Keratinocyte (primary cell): Measurements from ENCODE around the gene TNFRSF4. TPM values are rescaled to one million over a fixed set of nuclear protein-coding genes. Genes with fewer than 3 reads are reported as not detected.

ENCODE experiments used
- DNase-seq: peaks from one replicate; pipeline ENCODE4 v3.0.0-alpha.2; 2011; ENCODE audit warnings: low read depth, missing footprints, low spot score
- FAIRE-seq: peaks from 2 replicates; lab custom pipeline; 2011; peaks lifted over from hg19 to GRCh38; lab: Jason Lieb, UNC
- H2AFZ ChIP-seq: 2 replicates; pipeline ENCODE4 v1.6.0; 2012; ENCODE audit warnings: low read length, control low read depth, inconsistent platforms; ENCODE audit not compliant: control insufficient read depth
- H3K27ac ChIP-seq: 2 replicates; pipeline ENCODE4 v1.5.1; 2011; ENCODE audit warnings: low read length; ENCODE audit not compliant: control insufficient read depth, insufficient read depth
- H3K27me3 ChIP-seq: 3 replicates; pipeline ENCODE4 v1.6.0; 2011; ENCODE audit warnings: low read length; ENCODE audit not compliant: control insufficient read depth, insufficient read depth; ENCODE audit errors: extremely low read depth
- H3K36me3 ChIP-seq, 2 experiments: 2 replicates in 1 of 2; 3 replicates in 1 of 2; pipeline ENCODE4 v1.5.1; 2011; ENCODE audit warnings: low read length in 2 of 2, mild to moderate bottlenecking in 1 of 2; ENCODE audit not compliant: control insufficient read depth in 2 of 2, insufficient read depth in 2 of 2; ENCODE audit errors: extremely low read depth in 1 of 2
- H3K4me1 ChIP-seq: 3 replicates; pipeline ENCODE4 v1.5.1; 2011; ENCODE audit warnings: low read length; ENCODE audit not compliant: control insufficient read depth, insufficient read depth; ENCODE audit errors: extremely low read depth
- H3K4me2 ChIP-seq: 3 replicates; pipeline ENCODE4 v1.6.0; 2011; ENCODE audit warnings: low read depth, low read length; ENCODE audit not compliant: control insufficient read depth, insufficient read depth; ENCODE audit errors: extremely low read depth
- H3K4me3 ChIP-seq, 3 experiments: fragments of 200-600 bp in 1 of 3; sonication (generic) in 1 of 3; 2 replicates in 2 of 3; 3 replicates in 1 of 3; pipeline ENCODE4 v1.5.1; 2011 to 2016; ENCODE audit warnings: low read length in 3 of 3, mild to moderate bottlenecking in 3 of 3, control low read depth in 2 of 3, inconsistent platforms in 1 of 3, low read depth in 1 of 3, mixed read lengths in 1 of 3, mixed run types in 1 of 3, moderate library complexity in 1 of 3; ENCODE audit not compliant: control insufficient read depth in 2 of 3, insufficient read depth in 2 of 3; ENCODE audit errors: extremely low read depth in 1 of 3
- H3K79me2 ChIP-seq: 2 replicates; pipeline ENCODE4 v1.6.0; 2012; ENCODE audit warnings: low read length; ENCODE audit not compliant: control insufficient read depth, insufficient read depth
- H3K9ac ChIP-seq: 3 replicates; pipeline ENCODE4 v1.6.0; 2011; ENCODE audit warnings: low read length; ENCODE audit not compliant: control insufficient read depth, insufficient read depth; ENCODE audit errors: extremely low read depth
- H3K9me1 ChIP-seq: 3 replicates; pipeline ENCODE4 v1.6.0; 2011; ENCODE audit warnings: low read length; ENCODE audit not compliant: control insufficient read depth, insufficient read depth; ENCODE audit errors: extremely low read depth
- H3K9me3 ChIP-seq: 2 replicates; pipeline ENCODE4 v1.5.1; 2012; ENCODE audit warnings: low read depth, low read length; ENCODE audit not compliant: control insufficient read depth
- H4K20me1 ChIP-seq: 3 replicates; pipeline ENCODE4 v1.6.0; 2011; ENCODE audit warnings: low read length; ENCODE audit not compliant: control insufficient read depth, insufficient read depth; ENCODE audit errors: extremely low read depth
- EZH2 ChIP-seq: IDR thresholded peaks from one replicate; pipeline ENCODE4 v1.6.1; 2012; ENCODE audit warnings: inconsistent platforms, mild to moderate bottlenecking, low read length, moderate library complexity
- dilution Hi-C: fragments of 300-500 bp; cut with MboI; formaldehyde crosslinking; loops from one replicate; pipeline ENCODE4 v1.7.0; 2020; ENCODE audit warnings: low sequenced_read_pairs; ENCODE audit not compliant: extremely low pct_ligation_motif_present
- polyA plus RNA-seq, 5 experiments: library from polyadenylated mRNA; depleted of rRNA in 3 of 5; stranded (reverse) in 3 of 5; stranded (forward) in 1 of 5; unstranded in 1 of 5; fragments of >200 nt; gene quantifications; 1 replicate in 1 of 5; 2 replicates in 3 of 5; 3 replicates in 1 of 5; pipeline versions ENCODE4 v1.2.1 to v1.2.3, GENCODE V29; 2011 to 2012; ENCODE audit warnings: missing spikeins in 2 of 5, low read depth in 1 of 5, low replicate concordance in 1 of 5
- TF ChIP-seq, protein P1 (sequence below), 3 experiments: IDR thresholded peaks in 1 of 3; conservative IDR thresholded peaks in 1 of 3; optimal IDR thresholded peaks in 1 of 3; 2 replicates in 2 of 3; 3 replicates in 1 of 3; pipeline versions ENCODE3 to v1.5.1; 2011; ENCODE audit warnings: low read length in 3 of 3, mild to moderate bottlenecking in 3 of 3, moderate library complexity in 2 of 3, control low read depth in 1 of 3, inconsistent platforms in 1 of 3; ENCODE audit not compliant: insufficient read depth in 2 of 3; ENCODE audit errors: extremely low read depth in 1 of 3

The TNFRSF4 gene
- polyA plus RNA-seq, 1 donor (not counting 4 experiments of a cell fraction or from before 2014, with no cell fraction given), result not detected

GRCh38 chr1:1229770-1230169 is 15.8 kb upstream of the TNFRSF4 start:
- peaks cover 13 to 35% of the 10 kb centered on the region in 2 experiments for H3K36me3 ChIP-seq
- no peaks in the 10 kb centered on the region for H3K9me1 ChIP-seq
- H2AFZ ChIP-seq, result no peak overlapping the region
- H3K9ac ChIP-seq, result no peak overlapping the region
- no peak overlapping the region for H3K27ac ChIP-seq
- FAIRE-seq (no peak), DNase-seq (no peak)
- H3K4me2 ChIP-seq, result no peak overlapping the region
- H3K27me3 ChIP-seq, result no peaks in the 10 kb centered on the region
- peaks cover 5% of the 10 kb centered on the region for H4K20me1 ChIP-seq
- H3K9me3 ChIP-seq, result peaks cover 4% of the 10 kb centered on the region
- dilution Hi-C loops, result no loop called here
- H3K4me1 ChIP-seq, result peaks cover 8% of the 10 kb centered on the region
- no peak overlapping the region for H3K4me3 ChIP-seq
- no peak for TF ChIP-seq EZH2
- TF ChIP-seq, protein P1, sequence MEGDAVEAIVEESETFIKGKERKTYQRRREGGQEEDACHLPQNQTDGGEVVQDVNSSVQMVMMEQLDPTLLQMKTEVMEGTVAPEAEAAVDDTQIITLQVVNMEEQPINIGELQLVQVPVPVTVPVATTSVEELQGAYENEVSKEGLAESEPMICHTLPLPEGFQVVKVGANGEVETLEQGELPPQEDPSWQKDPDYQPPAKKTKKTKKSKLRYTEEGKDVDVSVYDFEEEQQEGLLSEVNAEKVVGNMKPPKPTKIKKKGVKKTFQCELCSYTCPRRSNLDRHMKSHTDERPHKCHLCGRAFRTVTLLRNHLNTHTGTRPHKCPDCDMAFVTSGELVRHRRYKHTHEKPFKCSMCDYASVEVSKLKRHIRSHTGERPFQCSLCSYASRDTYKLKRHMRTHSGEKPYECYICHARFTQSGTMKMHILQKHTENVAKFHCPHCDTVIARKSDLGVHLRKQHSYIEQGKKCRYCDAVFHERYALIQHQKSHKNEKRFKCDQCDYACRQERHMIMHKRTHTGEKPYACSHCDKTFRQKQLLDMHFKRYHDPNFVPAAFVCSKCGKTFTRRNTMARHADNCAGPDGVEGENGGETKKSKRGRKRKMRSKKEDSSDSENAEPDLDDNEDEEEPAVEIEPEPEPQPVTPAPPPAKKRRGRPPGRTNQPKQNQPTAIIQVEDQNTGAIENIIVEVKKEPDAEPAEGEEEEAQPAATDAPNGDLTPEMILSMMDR (optimal IDR thresholded peaks at IDR 0.05 in 1 of 3, IDR thresholded peaks at IDR 0.05 in 1 of 3, conservative IDR thresholded peaks at IDR 0.05 in 1 of 3; ENCODE audit: extremely low read depth in 1 of 3, insufficient read depth in 2 of 3, low read length in 3 of 3), result no peak
- H3K79me2 ChIP-seq, result peaks cover 81% of the 10 kb centered on the region

DNA sequence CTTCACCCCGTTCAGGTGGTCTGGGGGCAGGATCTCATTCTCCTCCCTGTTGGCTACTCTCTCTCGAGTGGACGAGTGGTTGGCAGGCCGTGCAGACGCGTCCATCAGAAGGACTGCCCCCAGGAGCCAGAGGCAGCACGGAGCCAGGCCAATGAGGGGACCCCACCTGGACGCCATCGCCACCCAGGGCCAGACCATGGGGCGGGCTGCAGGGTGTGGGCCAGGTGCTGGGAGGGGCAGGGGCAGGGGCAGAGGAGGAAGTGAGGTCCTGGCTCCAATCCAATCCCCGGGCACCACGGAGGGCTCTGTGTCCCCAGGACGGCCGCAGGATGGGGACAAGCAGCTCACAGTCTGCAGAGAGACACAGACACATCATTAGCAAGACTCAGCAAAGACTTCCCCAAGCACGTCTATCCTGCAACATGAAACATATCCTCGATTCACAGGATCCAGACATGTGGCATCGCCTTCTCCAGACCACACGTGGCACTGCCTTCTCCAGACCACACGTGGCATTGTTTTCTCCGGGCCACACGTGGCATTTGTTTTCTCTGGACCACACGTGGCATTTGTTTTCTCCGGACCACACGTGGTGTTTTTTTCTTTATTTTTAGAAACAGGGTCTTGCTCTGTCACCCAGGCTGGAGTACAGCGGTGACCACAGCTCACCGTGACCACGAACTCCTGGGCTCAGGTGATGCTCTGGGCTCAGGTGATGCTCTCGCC is 14.8 kb upstream of the TNFRSF4 start:
- dilution Hi-C loops, result no loop called here
- Histone ChIP-seq H3K27ac (no peak overlapping the region), H3K9ac (no peak overlapping the region), H3K9me3 (peaks cover 4% of the 10 kb centered on the region), H2AFZ (no peak overlapping the region), H3K9me1 (no peaks in the 10 kb centered on the region), H3K4me1 (peaks cover 8% of the 10 kb centered on the region), H3K4me2 (no peak overlapping the region), H3K27me3 (no peaks in the 10 kb centered on the region), H4K20me1 (peaks cover 5% of the 10 kb centered on the region), H3K4me3 (no peak overlapping the region), H3K36me3 (peaks cover 13 to 32% of the 10 kb centered on the region in 2 experiments), H3K79me2 (peaks cover 81% of the 10 kb centered on the region)
- no peak for TF ChIP-seq EZH2
- TF ChIP-seq, protein P1 (optimal IDR thresholded peaks at IDR 0.05 in 1 of 3, IDR thresholded peaks at IDR 0.05 in 1 of 3, conservative IDR thresholded peaks at IDR 0.05 in 1 of 3; ENCODE audit: extremely low read depth in 1 of 3, insufficient read depth in 2 of 3, low read length in 3 of 3), result no peak
- no peak for DNase-seq
- FAIRE-seq, result no peak
